Measurements from ENCODE around the gene CLHC1. TPM values are rescaled to one million over a fixed set of nuclear protein-coding genes. Genes with fewer than 3 reads are reported as not detected.
"Not testable (repeated sequence)": the region's sequence is repeated elsewhere in the genome, so short reads cannot be mapped to it uniquely, and the experiment has no call there.

Gene CLHC1
- total and polyA plus RNA-seq, 2 of the 8 experiments (the other 6 are each of a cell fraction or from before 2014, with no cell fraction given): 2.6 to 10.8 TPM

DNA sequence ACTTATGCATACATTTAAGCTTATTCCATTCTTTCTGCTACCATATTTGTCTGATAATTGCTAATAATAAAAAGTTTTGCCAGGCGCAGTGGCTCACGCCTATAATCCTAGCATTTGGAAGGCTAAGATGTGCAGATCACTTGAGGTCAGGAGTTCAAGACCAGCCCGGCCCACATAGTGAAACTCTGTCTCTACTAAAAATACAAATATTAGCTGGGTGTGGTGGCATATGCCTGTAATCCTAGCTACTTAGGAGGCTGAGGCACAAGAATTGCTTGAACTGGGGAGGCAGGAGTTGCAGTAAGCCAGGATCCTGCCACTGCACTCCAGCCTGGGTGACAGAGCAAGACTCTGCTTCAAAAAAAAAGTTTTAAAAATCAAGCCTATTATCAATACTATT is 27.5 kb upstream of the CLHC1 start:
- H3K23ac ChIP-seq (ENCODE audit: insufficient read length); DNase-seq (ENCODE audit: low read depth in 1 of 2, low spot score in 2 of 2); H2AFZ ChIP-seq (ENCODE audit: low read length); H4K91ac ChIP-seq (replicated peaks; ENCODE audit: insufficient read length, low read length); H4K20me1 ChIP-seq (replicated peaks in 1 of 2; ENCODE audit: control insufficient read depth in 1 of 2, insufficient read depth in 2 of 2, low read length in 2 of 2); H3K27me3 ChIP-seq (replicated peaks in 1 of 4; ENCODE audit: control insufficient read depth in 3 of 4, extremely low read depth in 1 of 4, insufficient read depth in 3 of 4, low read length in 3 of 4); H2BK15ac ChIP-seq (ENCODE audit: low read length); H4K5ac ChIP-seq (ENCODE audit: insufficient read length, low read depth, low read length); H2BK5ac ChIP-seq (ENCODE audit: low read depth, low read length); H3K56ac ChIP-seq (replicated peaks; ENCODE audit: insufficient read length, low read depth, low read length); H3K4me2 ChIP-seq (ENCODE audit: insufficient read depth in 1 of 2, low read depth in 2 of 2, low read length in 2 of 2); H3K23me2 ChIP-seq (ENCODE audit: low read depth, low read length); H3K9me3 ChIP-seq (ENCODE audit: insufficient read depth in 2 of 2, low read depth in 1 of 2, low read length in 1 of 2); H3K9ac ChIP-seq (replicated peaks in 1 of 4; ENCODE audit: extremely low read depth in 1 of 4, low read depth in 3 of 4, low read length in 3 of 4); H4K8ac ChIP-seq (ENCODE audit: extremely low read depth, insufficient read depth, low read length); H2BK20ac ChIP-seq (ENCODE audit: low read length); FAIRE-seq; H3K18ac ChIP-seq (ENCODE audit: extremely low read depth, low read length); H3K27ac ChIP-seq (ENCODE audit: low read depth, low read length); H3K14ac ChIP-seq (ENCODE audit: insufficient read length); H2BK120ac ChIP-seq (replicated peaks; ENCODE audit: low read depth, low read length); H3K4me1 ChIP-seq (replicated peaks in 1 of 4; ENCODE audit: control insufficient read depth in 3 of 4, insufficient read depth in 4 of 4, low read length in 3 of 4); H2BK12ac ChIP-seq (ENCODE audit: low read depth, low read length); H3K79me1 ChIP-seq (ENCODE audit: low read depth, low read length); H3K79me2 ChIP-seq (ENCODE audit: control insufficient read depth in 1 of 2, insufficient read depth in 2 of 2, low read length in 2 of 2); H2AK5ac ChIP-seq (ENCODE audit: low read depth, low read length); H3K4me3 ChIP-seq (ENCODE audit: extremely low read depth in 1 of 4, insufficient read depth in 2 of 4, low read depth in 3 of 4, low read length in 4 of 4); H3K4ac ChIP-seq (replicated peaks; ENCODE audit: insufficient read length, low read depth, low read length): not testable (repeated sequence)
- 95% methylated on average over 3 of the region's 3 CpGs; no CpG with 5 or more reads in 1 of the 2 experiments for WGBS, 2 experiments (ENCODE audit: extremely low coverage in 1 of 2, insufficient coverage in 1 of 2, insufficient read length in 1 of 2, insufficient replicate concordance in 2 of 2, low coverage in 1 of 2, low lambda C conversion rate in 2 of 2, missing lambda C conversion rate in 1 of 2)
- ChIA-PET CTCF (ENCODE audit: partially characterized antibody) (interaction anchor here (0.6 kb wide), 2 partner anchors 246 to 360 kb away, joined by 3 read pairs; no protein-coding TSS in a partner anchor), POLR2A (ENCODE audit: partially characterized antibody) (interaction anchor here (0.6 to 1.5 kb wide), 4 partner anchors 9 to 61 kb away, joined by 3 to 4 read pairs (median 3); partner anchors contain the start of gene MTIF2)
- H3K36me3 ChIP-seq (ENCODE audit: control insufficient read depth in 2 of 4, insufficient read depth in 4 of 4, low read length in 3 of 4): peaks cover 2 to 45% (median 15%) of the 10 kb centered on the region in 4 experiments; a peak in 7 of 8 replicates
